ENCODE measurements around the gene NYAP2.

NYAP2 gene

GRCh38 chr2:225399504-225399903, at the start of gene NYAP2:
NYAP2 (plus strand) TSS chr2:225399710; CDS start chr2:225408881, 9,171 bp downstream.
- peak; percentile 74 for DNase-seq

GRCh38 chr2:225353579-225354085, 45.9 kb upstream of the NYAP2 start:
- no peak for DNase-seq

- peak; percentile 36 for DNase-seq
These were observed 45.2 kb upstream of the NYAP2 start for GRCh38 chr2:225354281-225354774.

GRCh38 chr2:225355788-225356187, 43.7 kb upstream of the NYAP2 start:
- no peak for DNase-seq

GRCh38 chr2:225366731-225367130, 32.8 kb upstream of the NYAP2 start:
- DNase-seq = no peak

GRCh38 chr2:225367482-225367881, 32.0 kb upstream of the NYAP2 start:
- DNase-seq = no peak

- DNase-seq = no peak
These were observed 20.5 kb upstream of the NYAP2 start for GRCh38 chr2:225378984-225379383.

GRCh38 chr2:225379856-225380255, 19.7 kb upstream of the NYAP2 start:
- DNase-seq = no peak

- peak; percentile 19 for DNase-seq
These were observed 17.9 kb upstream of the NYAP2 start for GRCh38 chr2:225381609-225382008.

- no peak for DNase-seq
These were observed 1.1 kb upstream of the NYAP2 start for GRCh38 chr2:225398372-225398771.

GRCh38 chr2:225400060-225400511, 576 bp downstream of the NYAP2 start:
- peak; percentile 84 for DNase-seq

- peak; percentile 46 for DNase-seq
These were observed 1.3 kb downstream of the NYAP2 start for GRCh38 chr2:225400546-225401400.

- no peak for DNase-seq
These were observed 2.8 kb downstream of the NYAP2 start for GRCh38 chr2:225402210-225402776.

- DNase-seq = no peak
These were observed 11.9 kb downstream of the NYAP2 start for GRCh38 chr2:225411452-225411851.

GRCh38 chr2:225413786-225414185, 14.3 kb downstream of the NYAP2 start:
- no peak for DNase-seq

GRCh38 chr2:225414902-225415301, 15.4 kb downstream of the NYAP2 start:
- DNase-seq = no peak

GRCh38 chr2:225415341-225415740, 15.8 kb downstream of the NYAP2 start:
- no peak for DNase-seq

- peak; percentile 49 for DNase-seq
These were observed 16.3 kb downstream of the NYAP2 start for GRCh38 chr2:225415792-225416191.

GRCh38 chr2:225416616-225417367, 17.3 kb downstream of the NYAP2 start:
- no peak for DNase-seq

- DNase-seq = no peak
These were observed 19.5 kb downstream of the NYAP2 start for GRCh38 chr2:225419033-225419432.

GRCh38 chr2:225422145-225422544, 22.6 kb downstream of the NYAP2 start:
- no peak for DNase-seq

GRCh38 chr2:225425284-225425683, 25.8 kb downstream of the NYAP2 start:
- DNase-seq = no peak

- no peak for DNase-seq
These were observed 28.9 kb downstream of the NYAP2 start for GRCh38 chr2:225428360-225428759.

All from retina (tissue), 1 donor.